Measurements from ENCODE around the gene TESK2. TPM values are rescaled to one million over a fixed set of nuclear protein-coding genes. Genes with fewer than 3 reads are reported as not detected.

TESK2 gene
- total and polyA plus RNA-seq, 4 donors: 1.8 to 8.7 (median 3.6) TPM

DNA sequence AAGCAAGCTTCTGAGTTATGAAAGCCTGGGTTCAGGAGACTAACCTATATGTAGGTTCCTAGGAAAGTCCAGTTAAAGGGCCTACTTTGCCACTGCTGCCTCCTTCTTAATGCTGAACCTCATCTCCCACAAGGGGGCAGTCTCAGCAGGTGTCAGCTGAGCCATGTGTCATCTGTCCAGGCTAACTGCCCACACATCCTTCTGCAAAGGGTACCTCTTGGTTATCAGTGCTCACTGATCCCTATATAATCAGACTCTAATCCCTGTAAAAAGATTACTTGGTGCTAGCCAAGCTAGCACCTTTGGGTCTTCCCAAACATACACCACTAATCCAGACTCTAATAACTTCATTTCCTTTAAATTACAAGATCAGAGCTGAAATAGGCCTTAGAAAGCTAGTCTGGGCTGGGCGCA lies 21.7 kb upstream of the TESK2 start:
- DNase-seq (peak; percentile 36 to 56 (median 51)), ATAC-seq (ENCODE audit: insufficient read depth, low FRiP score) (peak; percentile 57)
- Histone ChIP-seq H3K4me1 (ENCODE audit: control insufficient read depth in 5 of 5, insufficient read depth in 5 of 5, low read length in 5 of 5) (peaks cover 0 to 8% (median 2%) of the 10 kb centered on the region in 5 donors), H3K9me3 (ENCODE audit: control insufficient read depth in 4 of 4, insufficient read depth in 3 of 4, low read length in 3 of 4) (no peaks in the 10 kb centered on the region), H3K36me3 (ENCODE audit: control insufficient read depth in 4 of 4, insufficient read depth in 4 of 4, low read length in 4 of 4) (peaks cover 38 to 61% (median 53%) of the 10 kb centered on the region in 4 donors), H3K27me3 (ENCODE audit: control insufficient read depth in 3 of 3, insufficient read depth in 3 of 3, low read length in 2 of 3) (no peaks in the 10 kb centered on the region), H3K27ac (ENCODE audit: low read depth in 1 of 2, low read length in 1 of 2) (no peak overlapping the region), H3K9ac (ENCODE audit: insufficient read depth in 1 of 2, low read length in 2 of 2) (no peak overlapping the region), H3K4me3 (no peak overlapping the region)
- WGBS, 2 donors: 88 to 97% methylated on average over 1 of the region's 1 CpG
- peak; percentile 57 for TF ChIP-seq CTCF (IDR thresholded peaks at IDR 0.05; ENCODE audit: control extremely low read depth, extremely low read depth)

GRCh38 chr1:45510972-45511527 lies 20.1 kb upstream of the TESK2 start:
- Histone ChIP-seq H3K9me3 (ENCODE audit: control insufficient read depth in 4 of 4, insufficient read depth in 3 of 4, low read length in 3 of 4) (no peaks in the 10 kb centered on the region), H3K4me3 (no peak overlapping the region), H3K27me3 (ENCODE audit: control insufficient read depth in 3 of 3, insufficient read depth in 3 of 3, low read length in 2 of 3) (no peaks in the 10 kb centered on the region), H3K36me3 (ENCODE audit: control insufficient read depth in 4 of 4, insufficient read depth in 4 of 4, low read length in 4 of 4) (peaks cover 34 to 49% (median 44%) of the 10 kb centered on the region in 4 donors), H3K4me1 (ENCODE audit: control insufficient read depth in 5 of 5, insufficient read depth in 5 of 5, low read length in 5 of 5) (peaks cover 0 to 4% (median 0%) of the 10 kb centered on the region in 5 donors), H3K27ac (ENCODE audit: low read depth in 1 of 2, low read length in 1 of 2) (peak overlapping the region in 1 of 2 donors; percentile 11), H3K9ac (ENCODE audit: insufficient read depth in 1 of 2, low read length in 2 of 2) (no peak overlapping the region)
- DNase-seq: no peak
- no peak for TF ChIP-seq CTCF (IDR thresholded peaks at IDR 0.05; ENCODE audit: control extremely low read depth, extremely low read depth)
- 92 to 96% methylated on average over 4 of the region's 4 CpGs for WGBS, 2 donors
- no peak for ATAC-seq (ENCODE audit: insufficient read depth, low FRiP score)

DNA sequence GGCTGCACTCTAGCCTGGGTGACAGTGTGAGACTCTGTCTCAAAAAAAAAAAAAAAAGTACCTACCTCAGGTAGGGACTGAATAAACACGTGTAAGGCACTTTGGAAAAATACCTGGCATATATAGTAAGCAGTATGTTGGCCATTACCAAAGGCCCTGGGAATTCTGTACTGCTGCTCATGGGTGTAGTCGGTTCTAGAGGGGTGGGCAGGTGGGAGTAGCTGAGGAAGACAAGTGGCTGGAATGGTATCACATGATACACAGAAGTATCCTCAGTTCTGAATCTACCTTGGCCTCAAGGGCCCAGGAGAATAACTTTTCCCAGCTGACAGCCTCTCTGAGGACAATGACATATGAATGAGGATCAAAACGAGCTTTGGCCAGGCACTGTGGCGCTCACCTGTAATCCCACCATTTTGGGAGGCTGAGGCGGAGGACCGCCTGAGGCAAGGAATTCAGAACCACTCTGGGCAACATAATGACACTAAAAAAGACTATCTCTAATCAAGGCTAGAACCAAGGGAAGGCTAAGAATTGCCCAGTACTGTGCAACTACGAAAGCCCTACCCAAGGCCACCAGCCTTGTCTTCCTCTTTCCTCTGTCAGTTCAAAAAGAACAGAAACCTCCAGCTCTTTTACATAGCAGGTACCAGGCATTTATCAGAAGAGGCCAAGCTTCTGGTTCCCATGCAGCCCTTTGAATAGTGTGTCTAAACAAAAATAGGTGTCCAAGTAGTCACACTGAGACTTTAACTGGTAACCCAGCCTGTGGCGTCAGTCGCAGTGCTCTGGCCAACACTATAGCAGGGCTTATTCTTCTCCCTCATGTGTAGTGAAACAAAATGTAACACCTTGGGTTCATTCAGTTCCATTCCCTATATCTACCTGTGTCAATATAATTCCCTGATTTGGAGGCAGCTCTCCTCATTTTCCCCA lies 19.3 kb upstream of the TESK2 start:
- ATAC-seq (ENCODE audit: insufficient read depth, low FRiP score) (no peak), DNase-seq (no peak)
- H3K4me1 ChIP-seq (ENCODE audit: control insufficient read depth in 5 of 5, insufficient read depth in 5 of 5, low read length in 5 of 5): peaks cover 0 to 4% (median 0%) of the 10 kb centered on the region in 5 donors
- peaks cover 28 to 44% (median 38%) of the 10 kb centered on the region in 4 donors for H3K36me3 ChIP-seq (ENCODE audit: control insufficient read depth in 4 of 4, insufficient read depth in 4 of 4, low read length in 4 of 4)
- TF ChIP-seq CTCF (IDR thresholded peaks at IDR 0.05; ENCODE audit: control extremely low read depth, extremely low read depth): no peak
- H3K9ac ChIP-seq (ENCODE audit: insufficient read depth in 1 of 2, low read length in 2 of 2): no peak overlapping the region
- no peaks in the 10 kb centered on the region for H3K27me3 ChIP-seq (ENCODE audit: control insufficient read depth in 3 of 3, insufficient read depth in 3 of 3, low read length in 2 of 3)
- H3K9me3 ChIP-seq (ENCODE audit: control insufficient read depth in 4 of 4, insufficient read depth in 3 of 4, low read length in 3 of 4): no peaks in the 10 kb centered on the region
- WGBS, 2 donors: 71 to 81% methylated on average over 9 of the region's 9 CpGs
- H3K4me3 ChIP-seq: no peak overlapping the region
- H3K27ac ChIP-seq (ENCODE audit: low read depth in 1 of 2, low read length in 1 of 2): peak overlapping the region in 1 of 2 donors; percentile 57

Measured in lung (tissue), 12 donors.